AG08396 (cell line): ENCODE data around the gene ASRGL1.
"Not testable (repeated sequence)": the region's sequence is repeated elsewhere in the genome, so short reads cannot be mapped to it uniquely, and the experiment has no call there.

ENCODE experiments used
- DNase-seq: peaks from one replicate; pipeline ENCODE4 v3.0.0; 2012; ENCODE audit warnings: low spot score, mixed read lengths

ASRGL1 gene

DNA sequence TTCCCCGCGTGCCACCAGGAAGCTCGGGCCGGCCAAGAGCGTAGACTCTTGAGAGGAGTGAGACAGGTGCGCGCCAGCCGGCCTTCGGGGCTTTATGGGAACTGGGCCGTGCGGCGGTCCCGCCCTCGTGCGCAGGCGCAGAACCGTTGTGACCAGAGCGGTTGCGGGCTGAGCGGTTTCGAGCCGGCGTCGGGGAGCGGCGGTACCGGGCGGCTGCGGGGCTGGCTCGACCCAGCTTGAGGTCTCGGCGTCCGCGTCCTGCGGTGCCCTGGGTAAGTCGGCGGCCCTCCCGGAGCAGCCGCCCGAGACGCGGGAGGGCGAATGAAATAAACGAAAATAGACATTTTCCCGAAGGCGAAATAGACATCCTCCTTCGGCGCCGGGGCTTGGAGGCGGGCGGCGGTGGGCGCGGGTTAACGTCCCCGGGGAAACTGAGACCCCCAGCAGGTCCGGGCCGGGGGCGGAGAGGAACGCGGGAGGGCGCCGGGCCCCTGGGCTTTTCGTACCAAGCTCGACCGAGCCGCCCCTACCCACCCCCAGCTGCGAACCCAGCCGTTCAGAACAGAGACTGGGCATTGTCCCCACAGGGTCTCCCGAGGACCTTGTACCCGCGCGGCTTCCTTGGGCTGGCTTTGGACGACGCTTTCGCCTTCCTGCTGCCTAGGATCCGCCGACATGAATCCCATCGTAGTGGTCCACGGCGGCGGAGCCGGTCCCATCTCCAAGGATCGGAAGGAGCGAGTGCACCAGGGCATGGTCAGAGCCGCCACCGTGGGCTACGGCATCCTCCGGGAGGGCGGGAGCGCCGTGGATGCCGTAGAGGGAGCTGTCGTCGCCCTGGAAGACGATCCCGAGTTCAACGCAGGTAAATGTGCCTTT, at the start of gene ASRGL1:
Gene ASRGL1, plus strand, starts transcription at position 146 of the 879 bp plus-strand sequence. Its CDS starts 530 bp downstream, at position 676.
- peak; percentile 90 for DNase-seq

DNA sequence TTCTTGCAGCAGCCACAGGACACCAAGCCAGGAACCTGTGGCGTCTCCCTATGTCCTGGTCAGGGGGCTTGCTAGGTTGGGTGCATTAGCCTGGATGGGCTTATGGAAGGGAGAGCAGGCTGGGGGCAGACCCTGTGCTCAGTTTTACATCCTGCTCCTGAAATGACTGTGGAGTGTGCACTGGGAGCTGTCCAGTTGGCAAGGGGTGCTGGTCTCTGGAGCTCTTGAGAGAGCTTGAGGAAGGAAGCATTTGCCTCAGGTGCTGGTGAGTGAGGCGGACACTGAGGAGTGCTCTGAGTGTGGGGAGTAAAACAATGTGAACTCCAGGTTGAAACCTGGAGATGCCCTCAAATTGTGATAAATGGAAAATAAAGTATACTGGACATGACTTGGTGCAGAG, 41.7 kb upstream of the ASRGL1 start:
- peak; percentile 36 for DNase-seq

DNA sequence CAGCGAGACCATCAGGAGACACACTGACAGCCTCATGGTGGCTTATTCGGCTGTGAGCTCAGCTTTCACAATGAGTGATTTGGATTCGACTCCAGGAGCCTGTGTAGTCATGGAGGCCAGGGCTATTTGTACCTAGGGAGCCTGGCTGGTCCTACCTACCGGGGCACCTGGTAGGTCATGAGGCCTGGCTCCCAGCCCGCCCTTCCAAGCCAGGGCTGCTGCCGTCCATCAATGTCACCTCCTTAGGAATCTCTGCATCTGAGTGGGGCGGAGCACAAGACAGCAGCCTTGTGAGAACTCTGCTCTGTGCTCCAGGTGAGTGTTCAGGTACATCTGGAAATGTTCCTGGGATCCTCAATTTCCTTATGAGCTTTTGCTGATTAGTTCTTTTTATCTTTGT, 38.3 kb upstream of the ASRGL1 start, which contains the start of gene SCGB1D4:
Gene SCGB1D4, minus strand, starts transcription at position 101 of the 400 bp plus-strand sequence. Its CDS starts 65 bp downstream, at position 36.
- no peak for DNase-seq

DNA sequence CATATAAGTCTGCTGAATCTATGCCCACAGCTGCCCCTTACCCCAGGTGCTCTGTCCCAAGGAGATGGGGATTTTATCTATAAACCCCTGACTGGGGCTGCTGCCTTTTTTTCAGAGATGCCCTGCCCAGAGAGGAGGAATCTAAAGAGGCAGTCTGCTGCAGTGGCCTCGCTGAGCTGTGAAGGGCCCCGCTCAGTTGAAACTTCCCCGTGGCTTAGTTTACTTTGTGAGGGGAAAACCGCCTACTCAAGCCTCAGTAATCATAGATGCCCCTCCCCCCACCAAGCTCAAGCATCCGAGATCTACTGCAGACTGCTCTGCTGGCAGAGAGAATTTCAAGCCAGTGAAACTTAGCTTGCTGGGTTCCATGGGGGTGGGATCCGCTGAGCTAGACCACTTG, 31.0 kb upstream of the ASRGL1 start:
- no peak for DNase-seq

DNA sequence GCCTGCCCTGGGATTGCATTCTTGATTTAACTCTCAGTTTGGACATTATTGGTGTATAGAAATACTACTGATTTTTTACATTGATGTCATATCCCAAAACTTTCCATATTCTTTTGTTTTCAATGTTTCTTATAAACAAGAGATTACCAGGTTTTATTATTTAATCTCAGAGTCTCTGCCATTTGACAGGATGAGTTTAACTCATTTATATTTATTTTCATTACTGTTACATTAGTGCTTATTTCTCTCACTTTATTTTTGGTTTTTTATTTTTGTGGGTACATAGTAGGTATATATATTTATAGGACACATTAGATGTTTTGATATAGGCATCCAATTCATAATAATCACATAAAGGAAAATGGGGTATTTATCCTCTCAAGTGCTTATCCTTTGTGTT, 29.3 kb upstream of the ASRGL1 start:
- DNase-seq: no peak

DNA sequence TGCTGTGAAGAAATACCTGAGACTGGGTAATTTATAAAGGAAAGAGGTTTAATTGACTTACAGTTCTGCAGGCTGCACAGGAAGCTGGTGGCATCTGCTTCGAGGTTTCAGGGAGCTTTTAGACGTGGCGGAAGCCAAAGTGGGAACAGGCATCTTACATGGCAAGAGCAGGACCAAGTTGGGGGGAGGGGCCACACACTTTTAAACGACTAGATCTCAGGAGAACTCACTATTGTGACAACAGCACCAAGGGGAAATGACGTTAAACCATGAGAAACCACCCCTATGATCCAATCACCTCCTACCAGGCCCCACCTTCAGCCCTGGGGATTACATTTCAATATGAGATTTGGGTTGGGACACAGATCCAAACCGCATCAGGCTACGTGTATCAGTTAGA, 27.3 kb upstream of the ASRGL1 start:
- DNase-seq: no peak

DNA sequence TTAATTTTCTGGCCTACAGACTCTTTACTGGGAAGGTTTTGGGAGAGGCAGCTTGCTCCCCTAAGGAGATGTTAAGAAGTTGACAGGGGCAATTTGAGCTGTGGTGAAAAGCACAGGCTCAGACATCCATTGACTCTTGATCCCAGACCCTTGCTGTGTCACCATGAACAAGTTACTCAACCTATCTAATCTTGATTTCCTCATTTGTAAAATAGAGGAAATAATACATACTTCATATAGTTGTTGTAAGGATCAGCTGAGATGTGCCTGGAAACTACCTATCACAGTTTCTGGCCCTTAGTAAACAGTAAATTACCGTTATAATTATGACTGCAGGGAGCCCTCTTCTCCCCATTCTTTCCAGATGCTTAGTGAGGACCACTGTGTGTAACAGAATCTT, 21.8 kb upstream of the ASRGL1 start:
- no peak for DNase-seq

DNA sequence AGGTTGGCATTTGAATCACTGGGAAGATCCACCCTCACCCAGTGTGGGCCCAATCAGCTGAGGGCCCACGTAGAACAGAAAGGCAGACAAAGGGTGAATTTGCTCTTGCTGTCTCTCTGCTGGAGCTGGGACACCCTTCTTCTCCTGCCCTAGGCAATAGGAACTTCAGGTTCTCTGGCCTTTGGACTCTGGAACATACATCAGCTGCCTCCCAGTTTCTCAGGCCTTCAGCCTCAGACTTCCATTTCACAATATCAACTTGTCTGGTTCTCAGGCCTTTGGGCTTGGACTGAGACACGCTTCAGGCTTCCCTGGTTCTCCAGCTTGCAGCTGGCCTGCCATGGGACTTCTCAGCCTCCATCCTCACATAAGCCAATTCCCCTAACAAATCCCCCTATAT, 14.7 kb upstream of the ASRGL1 start:
- DNase-seq: no peak

DNA sequence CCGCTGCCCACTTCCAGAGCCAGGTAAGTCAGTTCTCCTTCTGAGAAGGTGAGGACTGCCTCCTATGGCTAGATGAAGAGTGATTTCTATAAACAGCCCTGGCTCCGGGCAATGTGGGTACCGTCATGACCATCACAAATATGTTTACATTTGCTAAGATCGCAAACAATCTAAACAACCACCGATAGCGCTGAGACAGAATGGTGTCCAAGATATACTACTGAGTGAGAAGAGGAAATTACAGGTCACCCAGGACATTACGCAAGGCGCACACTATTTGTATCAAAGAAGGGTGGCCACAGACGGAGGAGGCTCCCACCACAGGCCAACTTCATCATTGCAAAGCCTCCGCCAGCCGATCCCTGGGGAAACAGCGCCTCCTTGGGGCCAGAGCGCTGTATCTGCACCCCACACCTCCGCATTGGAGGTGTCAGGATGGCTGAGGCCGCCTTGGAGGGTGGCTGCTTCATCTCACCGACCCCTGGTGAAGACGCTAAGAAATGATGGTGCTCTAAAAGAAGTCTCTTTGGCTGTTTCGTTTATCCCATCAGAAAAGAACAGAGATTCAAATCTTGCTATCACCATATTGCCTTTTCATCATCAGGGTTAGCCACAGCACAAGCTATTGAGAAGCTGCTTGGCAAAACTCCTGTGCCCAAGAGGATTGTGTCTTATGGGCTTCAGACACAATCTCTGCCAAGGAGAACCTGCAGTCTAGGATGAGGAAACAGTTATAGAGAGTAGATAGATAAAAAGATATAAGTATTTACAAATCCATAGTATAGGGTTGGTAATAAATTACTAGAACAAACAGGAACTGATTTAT, 12.3 kb upstream of the ASRGL1 start:
- peak; percentile 63 for DNase-seq

DNA sequence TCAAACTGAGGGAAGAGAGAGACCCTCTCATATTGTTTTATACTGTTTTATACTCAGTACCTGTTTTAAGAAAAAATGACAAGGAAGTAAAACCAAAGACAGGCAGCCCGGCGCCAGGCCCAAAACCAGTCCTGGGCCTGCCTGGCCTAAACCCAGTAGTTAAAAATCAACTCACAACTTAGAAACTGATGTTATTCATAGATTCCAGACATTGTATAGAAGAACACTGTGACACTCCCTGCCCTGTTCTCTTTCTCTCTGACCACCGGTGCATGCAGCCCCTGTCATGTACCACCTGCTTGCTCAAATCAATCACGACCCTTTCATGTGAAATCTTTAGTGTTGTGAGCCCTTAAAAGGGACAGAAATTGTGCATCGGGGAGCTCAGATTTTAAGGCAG, 11.5 kb upstream of the ASRGL1 start:
- not testable (repeated sequence) for DNase-seq

DNA sequence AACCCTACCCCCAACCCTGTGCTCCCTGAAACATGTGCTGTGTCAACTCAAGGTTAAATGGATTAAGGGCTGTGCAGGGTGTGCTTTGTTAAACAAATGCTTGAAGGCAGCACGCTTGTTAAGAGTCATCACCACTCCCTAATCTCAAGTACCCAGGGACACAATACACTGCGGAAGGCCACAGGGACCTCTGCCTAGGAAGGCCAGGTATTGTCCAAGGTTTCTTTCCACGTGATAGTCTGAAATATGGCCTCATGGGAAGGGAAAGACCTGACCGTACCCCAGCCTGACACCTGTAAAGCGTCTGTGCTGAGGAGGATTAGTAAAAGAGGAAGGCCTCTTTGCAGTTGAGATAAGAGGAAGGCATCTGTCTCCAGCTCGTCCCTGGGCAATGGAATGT, 10.5 kb upstream of the ASRGL1 start:
- DNase-seq: not testable (repeated sequence)

DNA sequence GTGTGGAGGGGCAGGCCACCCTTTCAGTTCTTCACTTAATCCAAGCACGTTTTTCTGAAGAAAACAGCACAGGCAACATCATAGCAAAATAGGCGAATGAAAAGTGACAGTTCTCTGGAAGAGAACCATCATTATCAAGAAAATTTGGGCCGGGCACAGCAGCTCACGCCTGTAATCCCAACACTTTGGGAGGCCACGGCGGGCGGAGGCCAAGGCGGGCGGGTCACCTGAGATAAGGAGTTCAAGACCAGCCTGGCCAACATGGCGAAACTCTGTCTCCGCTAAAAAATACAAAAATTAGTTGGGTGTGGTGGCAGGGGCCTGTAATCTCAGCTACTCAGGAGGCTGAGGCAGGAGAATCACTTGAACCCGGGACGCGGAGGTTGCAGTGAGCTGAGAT, 9.7 kb upstream of the ASRGL1 start:
- not testable (repeated sequence) for DNase-seq

DNA sequence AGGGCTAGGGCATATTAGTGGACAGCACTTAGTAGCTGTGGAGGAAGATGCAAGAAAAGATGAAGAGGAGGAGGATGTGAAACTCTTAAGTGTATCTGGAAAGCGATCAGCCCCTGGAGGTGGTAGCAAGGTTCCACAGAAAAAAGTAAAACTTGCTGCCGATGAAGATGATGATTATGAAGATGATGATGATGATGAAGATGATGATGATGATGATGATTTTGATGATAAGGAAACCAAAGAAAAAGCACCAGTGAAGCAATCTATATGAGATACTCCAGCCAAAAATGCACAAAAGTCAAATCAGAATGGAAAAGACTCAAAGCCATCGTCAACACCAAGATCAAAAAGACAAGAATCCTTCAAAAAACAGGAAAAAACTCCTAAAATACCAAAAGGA, 6.0 kb upstream of the ASRGL1 start:
- not testable (repeated sequence) for DNase-seq

DNA sequence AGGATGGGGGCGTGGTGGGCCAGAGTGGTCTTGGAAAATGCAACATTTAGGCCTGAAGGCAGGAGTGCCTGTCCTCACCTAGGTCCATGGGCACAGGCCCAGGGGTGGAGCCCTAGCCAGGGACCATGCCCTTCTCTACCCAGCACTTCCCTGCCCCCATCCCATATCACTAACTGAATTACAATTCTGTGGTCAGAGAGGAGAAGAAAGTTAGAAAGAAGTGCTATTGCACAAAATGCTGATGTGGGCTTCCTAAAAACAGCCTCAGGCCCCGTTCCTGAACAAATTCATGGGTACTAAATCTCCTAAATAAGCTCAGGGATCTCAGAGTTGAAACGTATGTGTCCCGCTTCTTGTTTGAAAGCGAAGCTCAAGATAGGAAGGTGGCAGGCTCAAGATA, 3.5 kb upstream of the ASRGL1 start:
- no peak for DNase-seq

DNA sequence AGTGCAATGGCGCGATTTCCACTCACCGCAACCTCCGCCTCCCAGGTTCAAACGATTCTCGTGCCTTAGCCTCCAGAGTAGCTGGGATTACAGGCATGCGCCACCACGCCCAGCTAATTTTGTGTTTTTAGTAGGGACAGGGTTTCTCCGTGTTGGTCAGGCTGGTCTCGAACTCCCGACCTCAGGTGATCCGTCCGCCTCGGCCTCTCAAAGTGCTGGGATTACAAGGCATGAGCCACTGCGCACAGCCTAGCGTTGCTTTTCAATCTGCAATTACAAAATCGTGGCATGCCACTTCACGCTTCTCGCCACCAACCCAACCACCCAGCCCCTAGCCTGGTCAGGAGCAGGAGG, 322 bp upstream of the ASRGL1 start:
- not testable (repeated sequence) for DNase-seq

DNA sequence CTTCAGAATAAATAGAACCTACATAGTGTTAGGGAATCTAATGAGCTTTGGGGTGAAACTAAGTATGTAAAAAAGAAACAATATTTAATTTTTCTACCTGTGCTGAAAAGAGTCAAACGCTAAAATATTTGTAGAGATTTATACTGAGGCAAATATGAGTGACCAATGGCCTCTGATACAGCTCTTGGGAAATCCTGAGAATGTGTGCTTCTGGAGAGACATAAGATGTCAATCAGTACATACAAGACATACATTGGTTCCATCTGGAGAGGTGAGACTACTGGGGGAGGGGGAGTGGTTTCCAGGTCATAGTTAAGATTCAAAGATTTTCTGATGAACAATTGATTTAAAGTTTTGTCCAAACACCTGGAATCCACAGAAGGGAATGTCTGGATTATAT, 970 bp downstream of the ASRGL1 start:
- DNase-seq: no peak

DNA sequence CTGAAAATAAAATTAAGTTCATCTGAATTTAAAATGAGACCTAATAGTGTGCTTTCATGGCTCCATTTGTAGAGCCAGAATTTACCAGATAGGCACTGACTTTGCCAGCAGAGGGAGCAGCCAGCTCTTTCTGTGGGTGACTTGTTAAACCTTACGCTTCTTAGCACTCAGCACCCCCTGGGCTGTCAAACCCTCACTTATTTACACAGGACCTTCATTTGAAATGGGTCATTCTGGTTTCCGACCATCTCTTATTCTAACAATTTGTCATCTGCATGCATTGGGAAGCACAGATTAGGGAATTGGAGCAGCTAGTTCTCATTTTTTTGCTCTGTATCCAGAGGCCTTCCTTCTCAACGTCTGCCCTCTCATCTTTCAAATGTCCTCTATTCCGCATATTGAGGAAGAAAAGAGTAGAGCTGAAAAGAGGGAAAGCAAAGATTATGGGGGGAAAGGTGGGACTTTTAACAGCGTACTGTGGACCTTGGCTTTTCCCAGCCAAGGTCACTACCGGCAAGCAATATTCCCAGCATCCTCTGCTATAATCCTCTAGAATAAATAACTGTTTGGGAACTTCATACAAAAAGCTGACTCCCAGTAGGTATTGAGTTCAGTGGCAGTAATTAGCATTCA, 3.1 kb downstream of the ASRGL1 start:
- DNase-seq: peak; percentile 54

DNA sequence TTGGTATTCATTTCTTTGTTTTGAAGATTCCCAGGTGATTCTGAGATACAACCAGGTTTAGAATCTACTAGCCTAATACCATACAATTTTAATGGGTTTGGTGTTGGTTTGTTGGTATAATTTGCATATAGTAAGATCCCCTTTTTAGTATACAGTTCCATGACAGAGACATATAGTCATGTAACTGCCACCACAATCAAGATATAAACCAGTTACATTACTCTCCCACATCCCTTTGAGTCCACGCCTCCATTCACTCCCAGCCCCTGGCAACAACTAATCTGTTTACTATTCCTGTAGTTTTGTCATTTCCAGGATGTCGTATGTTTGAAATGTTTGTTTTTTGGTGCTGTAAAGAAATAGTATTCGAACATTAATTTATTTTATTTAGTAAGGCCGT, 4.3 kb downstream of the ASRGL1 start:
- DNase-seq: no peak

DNA sequence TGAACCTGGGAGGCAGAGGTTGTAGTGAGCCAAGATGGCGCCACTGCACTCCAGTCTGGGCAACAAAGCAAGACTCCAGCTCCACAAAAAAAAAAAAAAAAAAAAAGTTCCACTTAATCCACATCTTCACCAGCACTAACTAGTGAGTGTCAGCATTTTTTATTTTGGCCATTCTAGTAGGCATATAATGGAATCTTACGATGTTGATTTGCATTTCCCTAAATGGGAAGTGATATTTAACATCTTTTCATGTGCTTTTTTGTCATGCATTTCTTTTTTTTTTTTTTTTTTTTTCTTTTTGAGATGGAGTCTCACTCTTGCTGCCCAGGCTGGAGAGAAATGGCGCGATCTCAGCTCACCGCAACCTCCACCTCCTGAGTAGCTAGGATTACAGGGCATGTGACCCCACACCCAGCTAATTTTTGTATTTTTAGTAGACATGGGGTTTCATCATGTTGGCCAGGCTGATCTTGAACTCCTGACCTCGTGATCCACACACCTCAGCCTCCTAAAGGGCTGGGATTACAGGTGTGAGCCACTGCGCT, 6.5 kb downstream of the ASRGL1 start:
- DNase-seq: not testable (repeated sequence)

DNA sequence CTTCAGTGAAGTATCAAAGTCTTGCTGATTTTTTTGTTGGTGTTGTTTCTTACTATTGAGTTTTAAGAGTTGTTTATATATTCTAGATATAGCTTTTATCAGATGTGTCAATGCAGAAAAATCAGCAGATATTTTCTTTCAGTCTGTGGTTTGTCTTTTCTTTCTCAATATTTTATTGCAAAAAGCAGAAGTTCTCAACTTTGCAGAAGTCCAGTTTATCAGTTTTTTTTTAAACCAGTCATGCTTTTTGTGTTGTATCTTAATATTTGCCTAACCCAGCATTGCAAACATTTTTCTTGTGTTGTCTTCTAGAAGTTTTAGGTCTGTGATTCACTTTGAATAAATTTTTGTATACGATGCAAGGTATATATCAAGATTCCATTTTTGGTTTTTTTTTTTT, 7.0 kb downstream of the ASRGL1 start:
- DNase-seq: no peak

DNA sequence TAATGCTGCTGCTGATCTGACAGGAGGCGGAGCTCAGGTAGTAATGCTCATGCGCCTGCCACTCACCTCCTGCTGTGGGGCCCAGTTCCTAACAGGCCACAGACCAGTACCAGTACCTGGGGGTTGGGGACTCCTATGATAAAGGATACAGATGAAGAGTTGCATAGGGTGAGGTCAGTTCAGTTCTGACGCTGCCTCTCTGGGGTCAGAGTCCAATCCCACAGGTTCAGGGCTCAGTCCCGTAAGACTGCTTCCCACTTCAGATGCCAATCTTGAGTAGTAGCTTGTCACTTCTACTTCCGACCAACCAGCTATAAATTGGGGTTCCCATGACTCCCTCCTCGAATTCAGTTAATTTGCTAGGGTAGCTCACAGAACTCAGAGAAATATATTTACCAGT, 8.6 kb downstream of the ASRGL1 start:
- no peak for DNase-seq
